Measurements from ENCODE around the gene CD40. TPM values are rescaled to one million over a fixed set of nuclear protein-coding genes. Genes with fewer than 3 reads are reported as not detected.

CD40 gene
- total RNA-seq, 1 donor: 0.45 TPM

GRCh38 chr20:46128310-46129151 is 10.4 kb downstream of the CD40 start:
- peak; percentile 14 for DNase-seq (ENCODE audit: low read depth)
- peak; percentile 70 for TF ChIP-seq CTCF (IDR thresholded peaks at IDR 0.05; ENCODE audit: insufficient read depth, low read length)
- H3K4me3 ChIP-seq (ENCODE audit: low read depth, low read length): no peak overlapping the region

- H3K4me3 ChIP-seq (ENCODE audit: low read depth, low read length): no peak overlapping the region
- no peak for TF ChIP-seq CTCF (IDR thresholded peaks at IDR 0.05; ENCODE audit: insufficient read depth, low read length)
- no peak for DNase-seq (ENCODE audit: low read depth)
Measured at GRCh38 chr20:46129955-46130481, 11.9 kb downstream of the CD40 start.

GRCh38 chr20:46130534-46130933 is 12.4 kb downstream of the CD40 start:
- no peak for TF ChIP-seq CTCF (IDR thresholded peaks at IDR 0.05; ENCODE audit: insufficient read depth, low read length)
- no peak for DNase-seq (ENCODE audit: low read depth)

GRCh38 chr20:46131396-46131795 is 13.3 kb downstream of the CD40 start:
- no peak overlapping the region for H3K4me3 ChIP-seq (ENCODE audit: low read depth, low read length)
- no peak for TF ChIP-seq CTCF (IDR thresholded peaks at IDR 0.05; ENCODE audit: insufficient read depth, low read length)
- DNase-seq (ENCODE audit: low read depth): peak; percentile 80

More at GRCh38 chr20:46130534-46130933, 12.4 kb downstream of the CD40 start:
- H3K4me3 ChIP-seq (ENCODE audit: low read depth, low read length): no peak overlapping the region

GRCh38 chr20:46132705-46133120 is 14.6 kb downstream of the CD40 start:
- peak; percentile 88 for TF ChIP-seq CTCF (IDR thresholded peaks at IDR 0.05; ENCODE audit: insufficient read depth, low read length)
- no peak overlapping the region for H3K4me3 ChIP-seq (ENCODE audit: low read depth, low read length)

GRCh38 chr20:46133886-46134654 is 16.0 kb downstream of the CD40 start:
- no peak for TF ChIP-seq CTCF (IDR thresholded peaks at IDR 0.05; ENCODE audit: insufficient read depth, low read length)
- no peak overlapping the region for H3K4me3 ChIP-seq (ENCODE audit: low read depth, low read length)
- no peak for DNase-seq (ENCODE audit: low read depth)

More at GRCh38 chr20:46132705-46133120, 14.6 kb downstream of the CD40 start:
- DNase-seq (ENCODE audit: low read depth): peak; percentile 61
